Psoas muscle (tissue), 8 donors: ENCODE results near the gene SLC44A1. TPM values are rescaled to one million over a fixed set of nuclear protein-coding genes. Genes with fewer than 3 reads are reported as not detected.
"Not testable (repeated sequence)": the region's sequence is repeated elsewhere in the genome, so short reads cannot be mapped to it uniquely, and the experiment has no call there.

ENCODE experiments used
- ATAC-seq, 4 donors: fragments of 200-7000 bp; cut with Tn5 transposase; one replicate each; pipeline ENCODE4 v1.9.1; 2020; ENCODE audit warnings: moderate library complexity in 3 of 4, mild to moderate bottlenecking in 2 of 4
- DNase-seq, 2 donors: peaks; one replicate each; pipeline ENCODE4 v3.0.0-alpha.2; 2020
- H3K27ac ChIP-seq: fragments of 200-600 bp; one replicate; pipeline ENCODE4 v1.8.0; 2022
- H3K27me3 ChIP-seq, 3 donors: fragments of 200-600 bp in 1 of 3; one replicate each; pipeline versions ENCODE4 v1.6.1 to v1.8.0; 2013 to 2022; ENCODE audit warnings: low read length in 2 of 3, mild to moderate bottlenecking in 2 of 3, moderate library complexity in 1 of 3; ENCODE audit not compliant: insufficient read depth in 3 of 3
- H3K36me3 ChIP-seq, 2 donors: fragments of 200-600 bp in 1 of 2; one replicate each; pipeline versions ENCODE4 v1.6.1 to v1.8.0; 2013 to 2022; ENCODE audit warnings: low read depth in 1 of 2, mild to moderate bottlenecking in 1 of 2, moderate library complexity in 1 of 2; ENCODE audit not compliant: insufficient read depth in 1 of 2
- H3K4me1 ChIP-seq: fragments of 200-600 bp; one replicate; pipeline ENCODE4 v1.8.0; 2022
- H3K4me3 ChIP-seq: fragments of 200-600 bp; one replicate; pipeline ENCODE4 v1.8.0; 2022; ENCODE audit warnings: mild to moderate bottlenecking
- H3K9me3 ChIP-seq: fragments of 200-600 bp; one replicate; pipeline ENCODE4 v1.8.0; 2022
- WGBS, 3 donors: extraction: QIAGEN DNeasy Blood & Tissue Kit; methylation state at CpG; one replicate each; pipeline versions ENCODE4 v1.1.6 to v1.1.7; 2013; 5-methylcytosine and 5-hydroxymethylcytosine counted together
- intact Hi-C, 2 donors: fragments of 100-400 bp; cut with DNase I; formaldehyde crosslinking; loops; one replicate each; pipeline versions ENCODE4 v1.11.0 to v1.14.2; 2022
- polyA plus RNA-seq, 3 donors: library from polyadenylated mRNA; stranded (reverse); fragments of 200-250 nt; gene quantifications; one replicate each; pipeline ENCODE4 v1.2.3, GENCODE V29; 2013
- total RNA-seq, 4 donors: library from RNA; stranded (reverse); fragmentation: NEBNext Ultra II Directional in 2 of 4; extraction: Animal tissue kit (Norgen Biotek cat#: 25700) in 2 of 4; gene quantifications; one replicate each; pipeline versions ENCODE4 v1.2.1 to v1.2.4, GENCODE V29; 2021 to 2023
- TF ChIP-seq, protein P1 (sequence below): fragments of 200-600 bp; IDR thresholded peaks from one replicate; pipeline ENCODE4 v1.8.0; 2022; ENCODE audit warnings: antibody characterized with exemption
- donor health status: healthy with polysubstance abuse.
- donor health status: DM: no; HTN: no; CAD: no; lungs with moderate emphysema.
- donor health status: Bipolar disorder and iron deficiency.
- donor health status: healthy.
- donor health status: DM: yes; HTN: yes; CAD: no.
- donor health status: DM: no; HTN: no; CAD: no.
- donor health status: DM: no; HTN: no; CAD: no.
- donor health status: DM: yes; HTN: yes; CAD: no.

Gene SLC44A1
- total and polyA plus RNA-seq, 7 donors, result 3.3 to 18.9 (median 7.0) TPM

DNA sequence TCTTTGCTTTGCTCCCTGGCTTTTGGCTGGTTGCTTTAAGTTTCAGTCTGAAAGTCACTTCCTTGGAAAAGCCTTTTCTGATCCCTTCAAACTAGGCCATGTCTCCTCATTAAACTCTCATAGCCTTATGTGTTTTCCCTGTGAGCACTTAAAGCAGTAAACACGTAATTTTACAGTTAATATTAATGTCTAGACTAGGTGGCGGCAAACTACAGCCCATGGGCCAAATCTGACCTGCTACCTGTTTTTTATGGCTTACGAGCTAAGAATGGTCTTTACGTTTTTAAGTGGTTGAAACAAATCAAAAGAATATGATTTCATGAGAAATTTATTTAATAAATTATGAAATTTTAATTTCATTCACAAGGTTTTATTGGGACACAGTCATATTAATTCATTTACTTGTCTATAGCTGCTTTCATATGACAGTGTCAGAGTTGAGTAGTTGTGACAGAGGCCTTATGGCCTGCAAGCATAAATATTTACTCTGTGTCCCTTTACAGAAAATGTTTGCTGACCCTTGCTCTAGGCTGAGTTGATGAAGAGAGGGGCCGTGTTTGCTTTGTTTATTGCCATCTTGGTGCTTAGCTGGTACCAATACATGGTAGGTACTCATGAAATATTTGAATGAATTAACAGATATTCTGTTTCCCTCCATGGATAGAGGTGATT lies 7.4 kb downstream of the SLC44A1 start:
- DNase-seq (no peak), ATAC-seq (no peak)
- Histone ChIP-seq H3K27me3 (no peaks in the 10 kb centered on the region), H3K4me3 (no peak overlapping the region), H3K4me1 (no peaks in the 10 kb centered on the region), H3K9me3 (no peaks in the 10 kb centered on the region), H3K36me3 (no peaks in the 10 kb centered on the region), H3K27ac (no peak overlapping the region)
- intact Hi-C loops, result loop anchor here in 1 of 2 donors (10.0 kb wide), 1 partner anchor 93 kb away; no protein-coding TSS in a partner anchor
- 90 to 95% (median 90%) methylated on average over 5 of the region's 5 CpGs for WGBS, 3 donors
- TF ChIP-seq, protein P1, sequence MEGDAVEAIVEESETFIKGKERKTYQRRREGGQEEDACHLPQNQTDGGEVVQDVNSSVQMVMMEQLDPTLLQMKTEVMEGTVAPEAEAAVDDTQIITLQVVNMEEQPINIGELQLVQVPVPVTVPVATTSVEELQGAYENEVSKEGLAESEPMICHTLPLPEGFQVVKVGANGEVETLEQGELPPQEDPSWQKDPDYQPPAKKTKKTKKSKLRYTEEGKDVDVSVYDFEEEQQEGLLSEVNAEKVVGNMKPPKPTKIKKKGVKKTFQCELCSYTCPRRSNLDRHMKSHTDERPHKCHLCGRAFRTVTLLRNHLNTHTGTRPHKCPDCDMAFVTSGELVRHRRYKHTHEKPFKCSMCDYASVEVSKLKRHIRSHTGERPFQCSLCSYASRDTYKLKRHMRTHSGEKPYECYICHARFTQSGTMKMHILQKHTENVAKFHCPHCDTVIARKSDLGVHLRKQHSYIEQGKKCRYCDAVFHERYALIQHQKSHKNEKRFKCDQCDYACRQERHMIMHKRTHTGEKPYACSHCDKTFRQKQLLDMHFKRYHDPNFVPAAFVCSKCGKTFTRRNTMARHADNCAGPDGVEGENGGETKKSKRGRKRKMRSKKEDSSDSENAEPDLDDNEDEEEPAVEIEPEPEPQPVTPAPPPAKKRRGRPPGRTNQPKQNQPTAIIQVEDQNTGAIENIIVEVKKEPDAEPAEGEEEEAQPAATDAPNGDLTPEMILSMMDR, result no peak

DNA sequence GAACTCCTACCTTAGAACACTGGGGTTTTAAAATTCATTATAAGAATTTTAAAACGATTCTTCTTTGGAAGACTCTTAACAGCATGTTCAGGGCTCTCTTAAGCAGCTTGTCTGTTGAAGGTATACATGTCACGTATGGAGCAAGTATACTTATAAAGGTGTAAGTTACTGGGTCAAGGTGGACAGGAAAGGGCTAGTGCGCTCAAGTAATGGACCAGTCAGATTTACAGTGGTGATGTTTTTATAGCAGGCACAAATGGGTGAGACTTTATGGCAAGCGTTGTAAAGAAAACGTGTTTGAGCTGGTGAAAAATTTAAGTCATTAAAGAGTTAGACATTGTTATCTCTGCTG lies 7.9 kb downstream of the SLC44A1 start:
- WGBS, 3 donors, result 85 to 87% (median 86%) methylated on average over 5 of the region's 5 CpGs
- no peaks in the 10 kb centered on the region for H3K36me3 ChIP-seq
- intact Hi-C loops, result loop anchor here in 1 of 2 donors (10.0 kb wide), 1 partner anchor 92 kb away; no protein-coding TSS in a partner anchor
- H3K27me3 ChIP-seq, result no peaks in the 10 kb centered on the region
- no peaks in the 10 kb centered on the region for H3K9me3 ChIP-seq
- no peak for DNase-seq
- ATAC-seq, result no peak
- H3K27ac ChIP-seq, result no peak overlapping the region
- H3K4me1 ChIP-seq, result no peaks in the 10 kb centered on the region
- TF ChIP-seq, protein P1, result no peak
- H3K4me3 ChIP-seq, result no peak overlapping the region

DNA sequence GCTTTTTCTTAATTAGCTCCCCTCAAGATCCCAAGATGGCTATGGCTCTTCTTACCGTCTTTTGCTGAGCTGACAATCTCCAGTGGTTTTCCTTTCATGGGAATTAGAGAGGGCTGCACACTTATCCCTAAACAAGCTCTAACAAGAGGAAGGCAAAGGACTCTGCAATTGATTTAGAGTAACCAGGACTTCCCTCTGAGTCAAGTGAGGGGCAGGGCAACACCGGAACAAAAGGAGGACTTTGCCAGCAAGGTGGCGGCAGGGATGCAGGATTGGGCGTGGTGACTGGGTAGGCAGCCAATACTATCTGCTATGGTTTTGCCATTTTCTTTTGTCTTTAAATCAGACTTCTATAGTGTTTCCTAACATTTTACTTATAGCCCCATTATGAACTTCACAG lies 9.8 kb downstream of the SLC44A1 start:
- Histone ChIP-seq H3K27ac (no peak overlapping the region), H3K36me3 (no peaks in the 10 kb centered on the region), H3K4me1 (peaks cover 5% of the 10 kb centered on the region), H3K27me3 (no peaks in the 10 kb centered on the region), H3K4me3 (no peak overlapping the region), H3K9me3 (no peaks in the 10 kb centered on the region)
- intact Hi-C loops, result loop anchor here in 1 of 2 donors (10.0 kb wide), 1 partner anchor 91 kb away; no protein-coding TSS in a partner anchor
- ATAC-seq, result no peak
- no peak for DNase-seq
- TF ChIP-seq, protein P1, result no peak
- 80 to 83% (median 82%) methylated on average over 4 of the region's 4 CpGs for WGBS, 3 donors

DNA sequence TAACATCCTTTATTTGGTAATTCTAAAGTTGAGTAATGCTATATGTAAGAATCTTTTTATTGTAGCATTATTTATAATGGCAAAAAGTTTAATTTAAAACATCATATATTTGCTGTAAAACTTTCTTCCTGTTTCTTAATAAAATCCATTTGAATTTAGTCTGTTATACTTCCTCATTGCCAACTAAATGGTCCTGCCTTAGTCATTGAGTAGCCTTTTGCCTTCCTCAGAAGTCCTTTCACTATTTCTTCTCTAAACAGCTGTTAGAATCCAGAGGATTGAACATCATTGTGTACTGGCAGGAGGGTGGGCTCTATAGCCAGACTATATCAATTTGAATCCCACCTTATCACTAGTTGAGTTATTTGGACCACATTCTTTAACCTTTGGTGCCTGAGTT lies 11.0 kb downstream of the SLC44A1 start:
- ATAC-seq (no peak), DNase-seq (no peak)
- no peak overlapping the region for H3K4me3 ChIP-seq
- no peak overlapping the region for H3K27ac ChIP-seq
- no peaks in the 10 kb centered on the region for H3K9me3 ChIP-seq
- TF ChIP-seq, protein P1, result no peak
- intact Hi-C loops, result loop anchor here in 1 of 2 donors (10.0 kb wide), 1 partner anchor 89 kb away; no protein-coding TSS in a partner anchor
- no peaks in the 10 kb centered on the region for H3K27me3 ChIP-seq
- no peaks in the 10 kb centered on the region for H3K36me3 ChIP-seq
- H3K4me1 ChIP-seq, result peaks cover 13% of the 10 kb centered on the region

DNA sequence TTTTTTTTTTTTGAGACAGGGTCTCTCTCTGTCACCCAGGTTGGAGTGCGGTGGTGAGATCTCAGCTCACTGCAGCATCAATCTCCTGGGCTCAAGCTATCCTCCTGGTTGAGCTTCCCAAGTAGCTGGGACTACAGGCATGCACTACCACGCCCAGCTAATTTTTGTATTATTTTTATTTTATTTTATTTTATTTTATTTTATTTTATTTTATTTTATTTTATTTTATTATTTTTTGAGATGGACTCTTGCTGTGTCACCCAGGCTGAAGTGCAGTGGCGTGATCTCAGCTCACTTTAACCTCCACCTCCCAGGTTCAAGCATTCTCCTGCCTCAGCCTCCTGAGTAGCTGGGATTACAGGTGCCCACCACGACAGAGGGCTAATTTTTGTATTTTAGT lies 12.1 kb downstream of the SLC44A1 start:
- not testable (repeated sequence) for H3K27me3 ChIP-seq, H3K27ac ChIP-seq, H3K36me3 ChIP-seq, DNase-seq, H3K4me3 ChIP-seq, ATAC-seq, H3K9me3 ChIP-seq
- 95 to 100% (median 99%) methylated on average over 4 of the region's 4 CpGs for WGBS, 3 donors
- H3K4me1 ChIP-seq, result peaks cover 13% of the 10 kb centered on the region
- intact Hi-C loops, result loop anchor here in 1 of 2 donors (10.0 kb wide), 1 partner anchor 88 kb away; no protein-coding TSS in a partner anchor
